MM.1S (cell line): ENCODE data around the gene C2CD3.

Experiments
- CTCF ChIP-seq: fragments of 300-600 bp; sonication (generic); IDR thresholded peaks from 2 replicates; pipeline ENCODE4 v1.5.1; 2016; ENCODE audit warnings: antibody characterized with exemption, low read length, mixed read lengths
- EZH2 ChIP-seq: fragments of 300-600 bp; sonication (generic); optimal IDR thresholded peaks from 2 replicates; pipeline ENCODE3; 2017; ENCODE audit warnings: low read depth, mild to moderate bottlenecking, antibody characterized with exemption, low read length, mixed read lengths

- TF ChIP-seq CTCF (no peak), EZH2 (no peak)
Measured at GRCh38 chr11:73989156-73989555, 181.6 kb downstream of the C2CD3 start.
